Vagina (tissue), 2 donors: ENCODE results near the gene NCK1.

Source experiments
- POLR2AphosphoS5 ChIP-seq, 2 donors: sonication (generic); formaldehyde crosslinking; IDR thresholded peaks; one replicate each; pipeline ENCODE4 v1.9.0; 2017; ENCODE audit warnings: antibody characterized with exemption in 2 of 2, mild to moderate bottlenecking in 2 of 2, low read depth in 1 of 2; ENCODE audit not compliant: insufficient read depth in 1 of 2
- TF ChIP-seq, protein P1 (sequence below), 3 experiments: fragments of 450-650 bp in 2 of 3; fragments of 200-600 bp in 1 of 3; sonication (generic) in 1 of 3; IDR thresholded peaks; one replicate each; pipeline ENCODE4 v1.5.1; 2017 to 2019; ENCODE audit warnings: antibody characterized with exemption in 3 of 3, mild to moderate bottlenecking in 2 of 3, moderate library complexity in 2 of 3

DNA sequence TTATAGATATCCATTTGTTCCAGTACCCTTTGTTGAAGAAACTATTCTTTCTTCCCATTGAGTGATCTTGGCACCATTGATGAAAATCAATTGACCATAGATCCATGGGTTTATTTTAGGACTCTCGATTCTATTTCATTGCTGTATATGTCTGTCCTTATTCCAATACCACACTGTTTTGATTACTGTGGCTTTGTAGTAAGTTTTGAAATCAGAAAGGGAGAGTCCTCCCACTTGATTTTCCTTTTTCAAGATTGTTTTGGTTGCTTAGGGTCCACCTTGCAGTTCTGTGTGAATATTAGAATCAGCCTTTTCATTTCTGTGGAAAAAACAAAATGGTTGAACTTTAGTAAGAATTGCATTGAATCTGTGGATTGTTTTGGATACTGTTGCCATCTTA, 75.2 kb downstream of the NCK1 start:
- TF ChIP-seq, protein P1, sequence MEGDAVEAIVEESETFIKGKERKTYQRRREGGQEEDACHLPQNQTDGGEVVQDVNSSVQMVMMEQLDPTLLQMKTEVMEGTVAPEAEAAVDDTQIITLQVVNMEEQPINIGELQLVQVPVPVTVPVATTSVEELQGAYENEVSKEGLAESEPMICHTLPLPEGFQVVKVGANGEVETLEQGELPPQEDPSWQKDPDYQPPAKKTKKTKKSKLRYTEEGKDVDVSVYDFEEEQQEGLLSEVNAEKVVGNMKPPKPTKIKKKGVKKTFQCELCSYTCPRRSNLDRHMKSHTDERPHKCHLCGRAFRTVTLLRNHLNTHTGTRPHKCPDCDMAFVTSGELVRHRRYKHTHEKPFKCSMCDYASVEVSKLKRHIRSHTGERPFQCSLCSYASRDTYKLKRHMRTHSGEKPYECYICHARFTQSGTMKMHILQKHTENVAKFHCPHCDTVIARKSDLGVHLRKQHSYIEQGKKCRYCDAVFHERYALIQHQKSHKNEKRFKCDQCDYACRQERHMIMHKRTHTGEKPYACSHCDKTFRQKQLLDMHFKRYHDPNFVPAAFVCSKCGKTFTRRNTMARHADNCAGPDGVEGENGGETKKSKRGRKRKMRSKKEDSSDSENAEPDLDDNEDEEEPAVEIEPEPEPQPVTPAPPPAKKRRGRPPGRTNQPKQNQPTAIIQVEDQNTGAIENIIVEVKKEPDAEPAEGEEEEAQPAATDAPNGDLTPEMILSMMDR (IDR thresholded peaks at IDR 0.05): no peak
- TF ChIP-seq POLR2AphosphoS5 (IDR thresholded peaks at IDR 0.05; ENCODE audit: insufficient read depth in 1 of 2, low read depth in 1 of 2): no peak
